Lung (tissue), 13 donors: ENCODE measurements around the gene SAE1. TPM values are rescaled to one million over a fixed set of nuclear protein-coding genes. Genes with fewer than 3 reads are reported as not detected.

Experiments used
- ATAC-seq: fragments of 200-7000 bp; cut with Tn5 transposase; one replicate; pipeline ENCODE4 v1.9.1; 2020; ENCODE audit warnings: moderate number of reproducible peaks; ENCODE audit not compliant: insufficient read depth, low FRiP score
- DNase-seq, 3 donors: peaks; one replicate each; pipeline ENCODE4 v3.0.0-alpha.2; 2013 to 2017
- H3K27ac ChIP-seq, 2 donors: one replicate each; pipeline ENCODE4 v1.5.1; 2013; ENCODE audit warnings: mild to moderate bottlenecking in 2 of 2, moderate library complexity in 2 of 2, control low read depth in 1 of 2, inconsistent platforms in 1 of 2, low read depth in 1 of 2, low read length in 1 of 2
- H3K27me3 ChIP-seq, 3 donors: one replicate each; pipeline ENCODE4 v1.5.1; 2013; ENCODE audit warnings: low read length in 2 of 3; ENCODE audit not compliant: control insufficient read depth in 3 of 3, insufficient read depth in 3 of 3
- H3K36me3 ChIP-seq, 4 donors: one replicate each; pipeline ENCODE4 v1.5.1; 2013; ENCODE audit warnings: low read length in 4 of 4, mild to moderate bottlenecking in 1 of 4, moderate library complexity in 1 of 4; ENCODE audit not compliant: control insufficient read depth in 4 of 4, insufficient read depth in 4 of 4
- H3K4me1 ChIP-seq, 5 donors: one replicate each; pipeline ENCODE4 v1.5.1; 2013; ENCODE audit warnings: low read length in 5 of 5, mild to moderate bottlenecking in 2 of 5, moderate library complexity in 1 of 5; ENCODE audit not compliant: control insufficient read depth in 5 of 5, insufficient read depth in 5 of 5
- H3K4me3 ChIP-seq: one replicate; pipeline ENCODE4 v1.5.1; 2013; ENCODE audit warnings: mild to moderate bottlenecking, control low read depth, moderate library complexity
- H3K9ac ChIP-seq, 2 donors: one replicate each; pipeline ENCODE4 v1.5.1; 2013; ENCODE audit warnings: low read length in 2 of 2, control low read depth in 1 of 2; ENCODE audit not compliant: insufficient read depth in 1 of 2
- H3K9me3 ChIP-seq, 4 donors: one replicate each; pipeline ENCODE4 v1.5.1; 2013; ENCODE audit warnings: low read length in 3 of 4, mild to moderate bottlenecking in 1 of 4, moderate library complexity in 1 of 4; ENCODE audit not compliant: control insufficient read depth in 4 of 4, insufficient read depth in 3 of 4
- WGBS, 2 donors: extraction: QIAGEN DNeasy Blood & Tissue Kit; methylation state at CpG; one replicate each; pipeline ENCODE4 v1.1.7; 2013; 5-methylcytosine and 5-hydroxymethylcytosine counted together
- polyA plus RNA-seq, 2 donors: library from polyadenylated mRNA; stranded (reverse); fragments of 200-250 nt; gene quantifications; one replicate each; pipeline ENCODE4 v1.2.1, GENCODE V29; 2013
- small RNA-seq: library from RNA; depleted of rRNA; stranded (forward); fragments of <200 nt; gene quantifications from one replicate; pipeline ENCODE3, GENCODE V24; 2014; ENCODE audit warnings: low replicate concordance
- total RNA-seq, 2 donors: library from RNA; depleted of rRNA in 1 of 2; stranded (reverse); fragments of >200 nt in 1 of 2; gene quantifications; one replicate each; pipeline ENCODE4 v1.2.1, GENCODE V29; 2014 to 2021
- TF ChIP-seq, protein P1 (sequence below): IDR thresholded peaks from 2 replicates; pipeline ENCODE4 v1.5.1; 2012; ENCODE audit warnings: mild to moderate bottlenecking; ENCODE audit errors: control extremely low read depth, extremely low read depth
- donor health status: control.
- donor health status: control.
- donor health status: Bipolar disorder and iron deficiency.
- donor health status: healthy.
- donor health status: DM: yes; HTN: yes; CAD: no.

Gene SAE1
- total and polyA plus RNA-seq, 4 donors, result 28.6 to 58.1 (median 55.9) TPM

DNA sequence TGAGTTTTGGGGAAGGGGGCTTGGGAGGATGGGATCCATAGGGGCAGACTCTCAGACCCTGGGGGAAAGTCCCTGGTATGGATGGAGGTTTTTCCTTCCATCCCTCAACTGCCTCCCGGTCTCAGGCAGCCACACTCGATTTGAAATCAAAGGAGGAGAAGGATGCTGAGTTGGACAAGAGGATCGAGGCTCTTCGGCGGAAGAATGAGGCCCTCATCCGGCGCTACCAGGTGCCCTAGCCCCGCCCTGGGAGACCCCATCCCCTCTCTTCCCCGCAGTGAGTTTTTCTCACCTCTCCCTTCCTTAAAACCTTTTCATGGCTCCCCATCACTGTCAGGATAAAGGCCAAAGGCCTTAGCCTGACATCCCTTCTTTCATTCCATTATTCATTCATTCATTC is 127.8 kb downstream of the SAE1 start:
- H3K27me3 ChIP-seq, result no peaks in the 10 kb centered on the region
- ATAC-seq (no peak), DNase-seq (no peak)
- TF ChIP-seq, protein P1, sequence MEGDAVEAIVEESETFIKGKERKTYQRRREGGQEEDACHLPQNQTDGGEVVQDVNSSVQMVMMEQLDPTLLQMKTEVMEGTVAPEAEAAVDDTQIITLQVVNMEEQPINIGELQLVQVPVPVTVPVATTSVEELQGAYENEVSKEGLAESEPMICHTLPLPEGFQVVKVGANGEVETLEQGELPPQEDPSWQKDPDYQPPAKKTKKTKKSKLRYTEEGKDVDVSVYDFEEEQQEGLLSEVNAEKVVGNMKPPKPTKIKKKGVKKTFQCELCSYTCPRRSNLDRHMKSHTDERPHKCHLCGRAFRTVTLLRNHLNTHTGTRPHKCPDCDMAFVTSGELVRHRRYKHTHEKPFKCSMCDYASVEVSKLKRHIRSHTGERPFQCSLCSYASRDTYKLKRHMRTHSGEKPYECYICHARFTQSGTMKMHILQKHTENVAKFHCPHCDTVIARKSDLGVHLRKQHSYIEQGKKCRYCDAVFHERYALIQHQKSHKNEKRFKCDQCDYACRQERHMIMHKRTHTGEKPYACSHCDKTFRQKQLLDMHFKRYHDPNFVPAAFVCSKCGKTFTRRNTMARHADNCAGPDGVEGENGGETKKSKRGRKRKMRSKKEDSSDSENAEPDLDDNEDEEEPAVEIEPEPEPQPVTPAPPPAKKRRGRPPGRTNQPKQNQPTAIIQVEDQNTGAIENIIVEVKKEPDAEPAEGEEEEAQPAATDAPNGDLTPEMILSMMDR, result no peak
- H3K4me1 ChIP-seq, result peaks cover 3 to 14% (median 7%) of the 10 kb centered on the region in 5 donors
- H3K9ac ChIP-seq, result peak overlapping the region in 1 of 2 donors; percentile 16
- peaks cover 8 to 37% (median 26%) of the 10 kb centered on the region in 4 donors for H3K36me3 ChIP-seq
- peak overlapping the region in 1 of 2 donors; percentile 88 for H3K27ac ChIP-seq
- no peak overlapping the region for H3K4me3 ChIP-seq
- H3K9me3 ChIP-seq, result no peaks in the 10 kb centered on the region
- 89 to 93% methylated on average over 9 of the region's 9 CpGs for WGBS, 2 donors

DNA sequence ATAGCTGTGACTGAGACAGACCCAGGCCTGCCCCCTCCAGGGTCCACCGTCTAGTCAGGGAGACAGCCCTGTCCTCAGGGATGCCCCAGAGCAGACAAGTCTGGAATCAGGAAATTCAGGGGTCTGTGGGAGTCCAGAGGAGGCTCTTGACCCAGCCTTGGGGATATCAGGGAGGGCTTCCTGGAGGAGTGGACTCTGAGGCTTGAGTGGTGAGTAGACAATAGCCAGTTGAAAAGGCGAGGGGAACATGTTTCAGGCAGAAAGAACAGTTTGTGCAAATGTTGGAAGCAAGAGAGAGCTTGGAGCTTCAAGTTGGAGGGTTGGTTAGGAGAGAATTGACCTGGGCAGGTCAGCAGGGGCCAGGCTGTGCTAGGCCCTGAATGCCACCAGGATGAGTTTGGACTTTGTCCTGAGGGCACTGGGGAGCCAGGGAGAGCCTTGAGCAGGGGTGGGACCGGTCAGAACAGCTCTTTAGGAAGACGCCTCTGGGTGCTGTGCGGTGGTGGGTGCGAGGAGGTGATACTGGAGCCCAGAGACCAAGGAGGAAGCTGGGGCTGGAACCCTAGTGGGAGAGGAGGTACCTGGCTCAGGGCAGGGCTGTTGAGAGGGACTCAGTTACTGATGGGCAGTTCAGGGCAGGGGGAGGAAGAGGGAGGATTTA is 128.4 kb downstream of the SAE1 start:
- H3K4me3 ChIP-seq, result no peak overlapping the region
- no peak for DNase-seq
- peaks cover 8 to 37% (median 26%) of the 10 kb centered on the region in 4 donors for H3K36me3 ChIP-seq
- H3K9me3 ChIP-seq, result no peaks in the 10 kb centered on the region
- 92 to 95% methylated on average over 6 of the region's 6 CpGs for WGBS, 2 donors
- H3K9ac ChIP-seq, result no peak overlapping the region
- ATAC-seq, result no peak
- no peak overlapping the region for H3K27ac ChIP-seq
- TF ChIP-seq, protein P1, result no peak
- H3K4me1 ChIP-seq, result peaks cover 3 to 14% (median 7%) of the 10 kb centered on the region in 5 donors
- H3K27me3 ChIP-seq, result no peaks in the 10 kb centered on the region

Small RNA genes lying within 50 kb of the gene (small RNA-seq; reads per million reads assigned to genes)
- gene MIR3190, result not detected

Other genes starting within 250 kb of the SAE1 start
- 1 to 10 TPM in 1 of 2 donors, under 1 TPM in 1; 0.31 to 1.0 TPM for gene NPAS1, start 111.0 kb upstream of the SAE1 start, total RNA-seq
- gene NPAS1, start 111.0 kb upstream of the SAE1 start, polyA plus RNA-seq, result 1 to 10 TPM in 1 of 2 donors, under 1 TPM in 1; 0.35 to 1.2 TPM
- gene TMEM160, start 82.2 kb upstream of the SAE1 start, total RNA-seq, result 10 to 100 TPM; 12.4 to 42.4 TPM
- 10 to 100 TPM; 10.1 to 54.4 TPM for gene TMEM160, start 82.2 kb upstream of the SAE1 start, polyA plus RNA-seq
- 10 to 100 TPM; 19.4 to 51.6 TPM for gene ZC3H4, start 17.1 kb upstream of the SAE1 start, total RNA-seq
- gene ZC3H4, start 17.1 kb upstream of the SAE1 start, polyA plus RNA-seq, result 10 to 100 TPM; 12.2 to 13.1 TPM
- gene BBC3, start 100.4 kb downstream of the SAE1 start, total RNA-seq, result 10 to 100 TPM in 1 of 2 donors, 1 to 10 TPM in 1; 4.1 to 10.8 TPM
- gene BBC3, start 100.4 kb downstream of the SAE1 start, polyA plus RNA-seq, result 10 to 100 TPM; 18.8 to 22.0 TPM
- gene CCDC9, start 125.7 kb downstream of the SAE1 start, total RNA-seq, result 10 to 100 TPM; 17.5 to 44.5 TPM
- gene CCDC9, start 125.7 kb downstream of the SAE1 start, polyA plus RNA-seq, result 10 to 100 TPM; 30.0 to 39.1 TPM
- gene INAFM1, start 144.1 kb downstream of the SAE1 start, total RNA-seq, result 10 to 100 TPM in 1 of 2 donors, 1 to 10 TPM in 1; 2.4 to 33.5 TPM
- 10 to 100 TPM; 12.0 to 12.1 TPM for gene INAFM1, start 144.1 kb downstream of the SAE1 start, polyA plus RNA-seq
- gene C5AR1, start 179.0 kb downstream of the SAE1 start, total RNA-seq, result 10 to 100 TPM in 1 of 2 donors, 1 to 10 TPM in 1; 9.6 to 81.2 TPM
- 100 to 1,000 TPM in 1 of 2 donors, 1 to 10 TPM in 1; 9.4 to 156 TPM for gene C5AR1, start 179.0 kb downstream of the SAE1 start, polyA plus RNA-seq
- gene C5AR2, start 201.3 kb downstream of the SAE1 start, total RNA-seq, result 10 to 100 TPM in 1 of 2 donors, 1 to 10 TPM in 1; 2.7 to 12.6 TPM
- 10 to 100 TPM in 1 of 2 donors, 1 to 10 TPM in 1; 1.0 to 17.4 TPM for gene C5AR2, start 201.3 kb downstream of the SAE1 start, polyA plus RNA-seq
- 10 to 100 TPM; 14.8 to 18.2 TPM for gene DHX34, start 218.5 kb downstream of the SAE1 start, total RNA-seq
- gene DHX34, start 218.5 kb downstream of the SAE1 start, polyA plus RNA-seq, result 10 to 100 TPM; 13.5 to 24.2 TPM